Measurements from ENCODE around the gene DIAPH3.

GRCh38 chr13:59982631-59983382 is 180.9 kb downstream of the DIAPH3 start:
- TF ChIP-seq, protein P1, sequence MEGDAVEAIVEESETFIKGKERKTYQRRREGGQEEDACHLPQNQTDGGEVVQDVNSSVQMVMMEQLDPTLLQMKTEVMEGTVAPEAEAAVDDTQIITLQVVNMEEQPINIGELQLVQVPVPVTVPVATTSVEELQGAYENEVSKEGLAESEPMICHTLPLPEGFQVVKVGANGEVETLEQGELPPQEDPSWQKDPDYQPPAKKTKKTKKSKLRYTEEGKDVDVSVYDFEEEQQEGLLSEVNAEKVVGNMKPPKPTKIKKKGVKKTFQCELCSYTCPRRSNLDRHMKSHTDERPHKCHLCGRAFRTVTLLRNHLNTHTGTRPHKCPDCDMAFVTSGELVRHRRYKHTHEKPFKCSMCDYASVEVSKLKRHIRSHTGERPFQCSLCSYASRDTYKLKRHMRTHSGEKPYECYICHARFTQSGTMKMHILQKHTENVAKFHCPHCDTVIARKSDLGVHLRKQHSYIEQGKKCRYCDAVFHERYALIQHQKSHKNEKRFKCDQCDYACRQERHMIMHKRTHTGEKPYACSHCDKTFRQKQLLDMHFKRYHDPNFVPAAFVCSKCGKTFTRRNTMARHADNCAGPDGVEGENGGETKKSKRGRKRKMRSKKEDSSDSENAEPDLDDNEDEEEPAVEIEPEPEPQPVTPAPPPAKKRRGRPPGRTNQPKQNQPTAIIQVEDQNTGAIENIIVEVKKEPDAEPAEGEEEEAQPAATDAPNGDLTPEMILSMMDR (IDR thresholded peaks at IDR 0.05), result no peak
- TF ChIP-seq ZFX (IDR thresholded peaks at IDR 0.05; ENCODE audit: borderline replicate concordance), result no peak

Data from 22Rv1 (cell line).